Keratinocyte (primary cell): Measurements from ENCODE around the gene INPP4B. TPM values are rescaled to one million over a fixed set of nuclear protein-coding genes. Genes with fewer than 3 reads are reported as not detected.

Experiments used
- DNase-seq: peaks from one replicate; pipeline ENCODE4 v3.0.0-alpha.2; 2011; ENCODE audit warnings: low read depth, missing footprints, low spot score
- FAIRE-seq: peaks from 2 replicates; lab custom pipeline; 2011; peaks lifted over from hg19 to GRCh38; lab: Jason Lieb, UNC
- H2AFZ ChIP-seq: 2 replicates; pipeline ENCODE4 v1.6.0; 2012; ENCODE audit warnings: low read length, control low read depth, inconsistent platforms; ENCODE audit not compliant: control insufficient read depth
- H3K27ac ChIP-seq: 2 replicates; pipeline ENCODE4 v1.5.1; 2011; ENCODE audit warnings: low read length; ENCODE audit not compliant: control insufficient read depth, insufficient read depth
- H3K27me3 ChIP-seq: 3 replicates; pipeline ENCODE4 v1.6.0; 2011; ENCODE audit warnings: low read length; ENCODE audit not compliant: control insufficient read depth, insufficient read depth; ENCODE audit errors: extremely low read depth
- H3K36me3 ChIP-seq, 2 experiments: 2 replicates in 1 of 2; 3 replicates in 1 of 2; pipeline ENCODE4 v1.5.1; 2011; ENCODE audit warnings: low read length in 2 of 2, mild to moderate bottlenecking in 1 of 2; ENCODE audit not compliant: control insufficient read depth in 2 of 2, insufficient read depth in 2 of 2; ENCODE audit errors: extremely low read depth in 1 of 2
- H3K4me1 ChIP-seq: 3 replicates; pipeline ENCODE4 v1.5.1; 2011; ENCODE audit warnings: low read length; ENCODE audit not compliant: control insufficient read depth, insufficient read depth; ENCODE audit errors: extremely low read depth
- H3K4me2 ChIP-seq: 3 replicates; pipeline ENCODE4 v1.6.0; 2011; ENCODE audit warnings: low read depth, low read length; ENCODE audit not compliant: control insufficient read depth, insufficient read depth; ENCODE audit errors: extremely low read depth
- H3K4me3 ChIP-seq, 3 experiments: fragments of 200-600 bp in 1 of 3; sonication (generic) in 1 of 3; 2 replicates in 2 of 3; 3 replicates in 1 of 3; pipeline ENCODE4 v1.5.1; 2011 to 2016; ENCODE audit warnings: low read length in 3 of 3, mild to moderate bottlenecking in 3 of 3, control low read depth in 2 of 3, inconsistent platforms in 1 of 3, low read depth in 1 of 3, mixed read lengths in 1 of 3, mixed run types in 1 of 3, moderate library complexity in 1 of 3; ENCODE audit not compliant: control insufficient read depth in 2 of 3, insufficient read depth in 2 of 3; ENCODE audit errors: extremely low read depth in 1 of 3
- H3K79me2 ChIP-seq: 2 replicates; pipeline ENCODE4 v1.6.0; 2012; ENCODE audit warnings: low read length; ENCODE audit not compliant: control insufficient read depth, insufficient read depth
- H3K9ac ChIP-seq: 3 replicates; pipeline ENCODE4 v1.6.0; 2011; ENCODE audit warnings: low read length; ENCODE audit not compliant: control insufficient read depth, insufficient read depth; ENCODE audit errors: extremely low read depth
- H3K9me1 ChIP-seq: 3 replicates; pipeline ENCODE4 v1.6.0; 2011; ENCODE audit warnings: low read length; ENCODE audit not compliant: control insufficient read depth, insufficient read depth; ENCODE audit errors: extremely low read depth
- H3K9me3 ChIP-seq: 2 replicates; pipeline ENCODE4 v1.5.1; 2012; ENCODE audit warnings: low read depth, low read length; ENCODE audit not compliant: control insufficient read depth
- H4K20me1 ChIP-seq: 3 replicates; pipeline ENCODE4 v1.6.0; 2011; ENCODE audit warnings: low read length; ENCODE audit not compliant: control insufficient read depth, insufficient read depth; ENCODE audit errors: extremely low read depth
- EZH2 ChIP-seq: IDR thresholded peaks from one replicate; pipeline ENCODE4 v1.6.1; 2012; ENCODE audit warnings: inconsistent platforms, mild to moderate bottlenecking, low read length, moderate library complexity
- dilution Hi-C: fragments of 300-500 bp; cut with MboI; formaldehyde crosslinking; loops from one replicate; pipeline ENCODE4 v1.7.0; 2020; ENCODE audit warnings: low sequenced_read_pairs; ENCODE audit not compliant: extremely low pct_ligation_motif_present
- polyA plus RNA-seq, 5 experiments: library from polyadenylated mRNA; depleted of rRNA in 3 of 5; stranded (reverse) in 3 of 5; stranded (forward) in 1 of 5; unstranded in 1 of 5; fragments of >200 nt; gene quantifications; 1 replicate in 1 of 5; 2 replicates in 3 of 5; 3 replicates in 1 of 5; pipeline versions ENCODE4 v1.2.1 to v1.2.3, GENCODE V29; 2011 to 2012; ENCODE audit warnings: missing spikeins in 2 of 5, low read depth in 1 of 5, low replicate concordance in 1 of 5
- TF ChIP-seq, protein P1 (sequence below), 3 experiments: IDR thresholded peaks in 1 of 3; conservative IDR thresholded peaks in 1 of 3; optimal IDR thresholded peaks in 1 of 3; 2 replicates in 2 of 3; 3 replicates in 1 of 3; pipeline versions ENCODE3 to v1.5.1; 2011; ENCODE audit warnings: low read length in 3 of 3, mild to moderate bottlenecking in 3 of 3, moderate library complexity in 2 of 3, control low read depth in 1 of 3, inconsistent platforms in 1 of 3; ENCODE audit not compliant: insufficient read depth in 2 of 3; ENCODE audit errors: extremely low read depth in 1 of 3

INPP4B gene
- polyA plus RNA-seq, 1 donor (not counting 4 experiments of a cell fraction or from before 2014, with no cell fraction given): 50.2 TPM

GRCh38 chr4:142378179-142378578, 467.9 kb downstream of the INPP4B start:
- DNase-seq (no peak), FAIRE-seq (peak; percentile 56)
- Histone ChIP-seq H3K27me3 (no peaks in the 10 kb centered on the region), H4K20me1 (no peaks in the 10 kb centered on the region), H2AFZ (no peak overlapping the region), H3K79me2 (peaks cover 82% of the 10 kb centered on the region), H3K9me1 (no peaks in the 10 kb centered on the region), H3K4me3 (no peak overlapping the region), H3K36me3 (peaks cover 0 to 6% of the 10 kb centered on the region in 2 experiments), H3K9ac (no peak overlapping the region), H3K27ac (no peak overlapping the region), H3K4me2 (no peak overlapping the region), H3K9me3 (no peaks in the 10 kb centered on the region), H3K4me1 (peaks cover 54% of the 10 kb centered on the region)
- no peak for TF ChIP-seq EZH2
- TF ChIP-seq, protein P1, sequence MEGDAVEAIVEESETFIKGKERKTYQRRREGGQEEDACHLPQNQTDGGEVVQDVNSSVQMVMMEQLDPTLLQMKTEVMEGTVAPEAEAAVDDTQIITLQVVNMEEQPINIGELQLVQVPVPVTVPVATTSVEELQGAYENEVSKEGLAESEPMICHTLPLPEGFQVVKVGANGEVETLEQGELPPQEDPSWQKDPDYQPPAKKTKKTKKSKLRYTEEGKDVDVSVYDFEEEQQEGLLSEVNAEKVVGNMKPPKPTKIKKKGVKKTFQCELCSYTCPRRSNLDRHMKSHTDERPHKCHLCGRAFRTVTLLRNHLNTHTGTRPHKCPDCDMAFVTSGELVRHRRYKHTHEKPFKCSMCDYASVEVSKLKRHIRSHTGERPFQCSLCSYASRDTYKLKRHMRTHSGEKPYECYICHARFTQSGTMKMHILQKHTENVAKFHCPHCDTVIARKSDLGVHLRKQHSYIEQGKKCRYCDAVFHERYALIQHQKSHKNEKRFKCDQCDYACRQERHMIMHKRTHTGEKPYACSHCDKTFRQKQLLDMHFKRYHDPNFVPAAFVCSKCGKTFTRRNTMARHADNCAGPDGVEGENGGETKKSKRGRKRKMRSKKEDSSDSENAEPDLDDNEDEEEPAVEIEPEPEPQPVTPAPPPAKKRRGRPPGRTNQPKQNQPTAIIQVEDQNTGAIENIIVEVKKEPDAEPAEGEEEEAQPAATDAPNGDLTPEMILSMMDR (optimal IDR thresholded peaks at IDR 0.05 in 1 of 3, IDR thresholded peaks at IDR 0.05 in 1 of 3, conservative IDR thresholded peaks at IDR 0.05 in 1 of 3; ENCODE audit: extremely low read depth in 1 of 3, insufficient read depth in 2 of 3, low read length in 3 of 3): no peak
- dilution Hi-C loops: loop anchor here (25.0 kb wide), 1 partner anchor 184 kb away; no protein-coding TSS in a partner anchor

- Histone ChIP-seq H3K4me3 (no peak overlapping the region), H3K79me2 (peaks cover 82% of the 10 kb centered on the region), H3K9ac (no peak overlapping the region), H3K4me2 (no peak overlapping the region), H2AFZ (no peak overlapping the region), H3K36me3 (peaks cover 0 to 6% of the 10 kb centered on the region in 2 experiments), H3K27ac (no peak overlapping the region), H3K4me1 (peaks cover 60% of the 10 kb centered on the region), H3K27me3 (no peaks in the 10 kb centered on the region), H3K9me3 (no peaks in the 10 kb centered on the region), H3K9me1 (no peaks in the 10 kb centered on the region), H4K20me1 (no peaks in the 10 kb centered on the region)
- no peak for DNase-seq
- dilution Hi-C loops: loop anchor here (25.0 kb wide), 1 partner anchor 185 kb away; no protein-coding TSS in a partner anchor
- TF ChIP-seq EZH2: no peak
- TF ChIP-seq, protein P1 (optimal IDR thresholded peaks at IDR 0.05 in 1 of 3, IDR thresholded peaks at IDR 0.05 in 1 of 3, conservative IDR thresholded peaks at IDR 0.05 in 1 of 3; ENCODE audit: extremely low read depth in 1 of 3, insufficient read depth in 2 of 3, low read length in 3 of 3): no peak
- peak; percentile 46 for FAIRE-seq
Observed at GRCh38 chr4:142377342-142378091, 468.6 kb downstream of the INPP4B start.
